IPS-20b (cell line): ENCODE data around the gene TNS1.

Experiments
- H3K27ac ChIP-seq: one replicate; pipeline ENCODE4 v1.5.1; 2013; ENCODE audit warnings: low read length
- H3K27me3 ChIP-seq: 2 replicates; pipeline ENCODE4 v1.6.1; 2013; ENCODE audit warnings: mild to moderate bottlenecking, low read length, inconsistent platforms; ENCODE audit not compliant: insufficient read depth
- H3K36me3 ChIP-seq: 2 replicates; pipeline ENCODE4 v1.6.1; 2013; ENCODE audit warnings: low read depth, mild to moderate bottlenecking, inconsistent platforms, low read length, moderate library complexity; ENCODE audit not compliant: insufficient read depth
- H3K4me1 ChIP-seq: 2 replicates; pipeline ENCODE4 v1.6.1; 2013; ENCODE audit warnings: mild to moderate bottlenecking, control low read depth, inconsistent platforms, low read length, moderate library complexity; ENCODE audit not compliant: insufficient read depth
- H3K4me3 ChIP-seq: 2 replicates; pipeline ENCODE4 v1.5.1; 2013; ENCODE audit warnings: mild to moderate bottlenecking, low read length, inconsistent platforms
- H3K9ac ChIP-seq: 2 replicates; pipeline ENCODE4 v1.6.1; 2013; ENCODE audit warnings: low read depth, mild to moderate bottlenecking, inconsistent platforms, low read length, moderate library complexity
- H3K9me3 ChIP-seq: 2 replicates; pipeline ENCODE4 v1.6.1; 2013; ENCODE audit warnings: mild to moderate bottlenecking, low read depth, low read length, inconsistent platforms; ENCODE audit not compliant: insufficient read depth

TNS1 gene

GRCh38 chr2:218028562-218029348 is 26.0 kb upstream of the TNS1 start:
- Histone ChIP-seq H3K36me3 (no peaks in the 10 kb centered on the region), H3K4me1 (no peaks in the 10 kb centered on the region; the same call in 1 of the 2 replicates), H3K4me3 (no peak overlapping the region), H3K27ac (no peak overlapping the region), H3K27me3 (peaks cover 26% of the 10 kb centered on the region), H3K9me3 (no peaks in the 10 kb centered on the region), H3K9ac (no peak overlapping the region)

GRCh38 chr2:218028189-218028495 is 25.3 kb upstream of the TNS1 start:
- Histone ChIP-seq H3K4me3 (no peak overlapping the region), H3K4me1 (no peaks in the 10 kb centered on the region; the same call in 1 of the 2 replicates), H3K9ac (no peak overlapping the region), H3K27ac (no peak overlapping the region), H3K9me3 (no peaks in the 10 kb centered on the region), H3K27me3 (peaks cover 19% of the 10 kb centered on the region), H3K36me3 (no peaks in the 10 kb centered on the region)

- H3K36me3 ChIP-seq = no peaks in the 10 kb centered on the region
- no peak overlapping the region for H3K27ac ChIP-seq
- no peaks in the 10 kb centered on the region for H3K9me3 ChIP-seq
- H3K4me3 ChIP-seq = no peak overlapping the region
- H3K4me1 ChIP-seq = no peaks in the 10 kb centered on the region; the same call in 1 of the 2 replicates
- no peak overlapping the region for H3K9ac ChIP-seq
- H3K27me3 ChIP-seq = peaks cover 14% of the 10 kb centered on the region
Observed at GRCh38 chr2:218027426-218028188, 24.8 kb upstream of the TNS1 start.

- no peak overlapping the region for H3K4me3 ChIP-seq
Observed at GRCh38 chr2:218026676-218027425, 24.1 kb upstream of the TNS1 start.

GRCh38 chr2:218026244-218026643 is 23.4 kb upstream of the TNS1 start:
- H3K27ac ChIP-seq = no peak overlapping the region

More at GRCh38 chr2:218026676-218027425, 24.1 kb upstream of the TNS1 start:
- H3K27ac ChIP-seq = no peak overlapping the region
- no peaks in the 10 kb centered on the region; the same call in 1 of the 2 replicates for H3K4me1 ChIP-seq
- H3K27me3 ChIP-seq = 0 out of 2 replicates have a peak, but pooled peaks cover 7% of the 10 kb centered on the region
- H3K9ac ChIP-seq = no peak overlapping the region
- H3K36me3 ChIP-seq = no peaks in the 10 kb centered on the region
- no peaks in the 10 kb centered on the region for H3K9me3 ChIP-seq

GRCh38 chr2:218024871-218025270 is 22.1 kb upstream of the TNS1 start:
- no peak overlapping the region for H3K4me3 ChIP-seq
- no peaks in the 10 kb centered on the region for H3K9me3 ChIP-seq
- H3K36me3 ChIP-seq = no peaks in the 10 kb centered on the region
- H3K27me3 ChIP-seq = no peaks in the 10 kb centered on the region
- no peak overlapping the region for H3K27ac ChIP-seq
- no peaks in the 10 kb centered on the region; the same call in 1 of the 2 replicates for H3K4me1 ChIP-seq
- H3K9ac ChIP-seq = no peak overlapping the region

More at GRCh38 chr2:218026244-218026643, 23.4 kb upstream of the TNS1 start:
- Histone ChIP-seq H3K9me3 (no peaks in the 10 kb centered on the region), H3K9ac (no peak overlapping the region), H3K27me3 (0 out of 2 replicates have a peak, but pooled peaks cover 4% of the 10 kb centered on the region), H3K36me3 (no peaks in the 10 kb centered on the region), H3K4me3 (no peak overlapping the region), H3K4me1 (no peaks in the 10 kb centered on the region; the same call in 1 of the 2 replicates)

DNA sequence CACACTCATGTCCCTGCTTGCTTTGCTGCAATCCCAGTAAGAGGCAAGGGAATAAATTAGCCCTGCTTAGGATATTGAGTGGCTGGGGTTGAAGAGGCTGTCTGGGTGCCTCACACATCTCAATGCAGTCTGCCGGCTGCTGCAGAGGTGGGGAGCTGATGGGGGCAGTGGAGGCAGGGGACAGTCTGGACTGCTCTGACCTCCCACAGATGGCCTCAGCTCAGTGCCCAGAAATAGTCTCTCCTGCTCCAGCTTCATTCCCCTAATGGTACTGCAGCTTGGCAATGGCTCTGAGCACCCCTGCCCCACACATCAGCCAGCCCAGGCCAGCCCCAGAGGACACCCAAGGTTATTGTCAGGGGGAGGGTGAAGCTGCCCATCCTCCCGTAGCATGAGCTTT is 21.5 kb upstream of the TNS1 start:
- no peaks in the 10 kb centered on the region for H3K9me3 ChIP-seq
- no peaks in the 10 kb centered on the region for H3K36me3 ChIP-seq
- no peak overlapping the region for H3K4me3 ChIP-seq
- H3K9ac ChIP-seq = no peak overlapping the region
- no peaks in the 10 kb centered on the region; the same call in 1 of the 2 replicates for H3K4me1 ChIP-seq
- no peaks in the 10 kb centered on the region for H3K27me3 ChIP-seq
- H3K27ac ChIP-seq = no peak overlapping the region

DNA sequence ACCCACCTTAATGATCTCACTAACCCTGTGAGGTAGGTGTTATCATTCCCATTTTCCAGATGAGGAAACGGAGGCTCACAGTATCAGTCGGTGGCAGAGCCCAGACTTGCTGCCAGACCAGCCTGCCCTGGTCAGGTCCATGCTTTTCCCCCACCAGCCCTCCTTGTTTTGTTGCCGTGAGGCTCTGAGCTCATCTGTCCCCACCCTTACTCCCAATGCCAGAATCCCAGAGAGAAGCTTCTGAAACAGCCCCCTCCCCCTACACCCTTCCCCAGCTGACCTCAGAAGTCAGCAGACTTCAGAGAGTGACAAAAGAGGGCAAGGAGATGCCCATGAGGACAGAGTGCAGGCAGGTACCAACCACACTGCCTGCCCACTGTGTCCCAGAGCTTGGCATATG is 20.8 kb upstream of the TNS1 start:
- H3K9ac ChIP-seq = no peak overlapping the region
- no peaks in the 10 kb centered on the region for H3K36me3 ChIP-seq
- no peak overlapping the region for H3K4me3 ChIP-seq
- no peak overlapping the region for H3K27ac ChIP-seq
- H3K27me3 ChIP-seq = no peaks in the 10 kb centered on the region; the same call in 1 of the 2 replicates
- H3K9me3 ChIP-seq = no peaks in the 10 kb centered on the region
- no peaks in the 10 kb centered on the region; the same call in 1 of the 2 replicates for H3K4me1 ChIP-seq

DNA sequence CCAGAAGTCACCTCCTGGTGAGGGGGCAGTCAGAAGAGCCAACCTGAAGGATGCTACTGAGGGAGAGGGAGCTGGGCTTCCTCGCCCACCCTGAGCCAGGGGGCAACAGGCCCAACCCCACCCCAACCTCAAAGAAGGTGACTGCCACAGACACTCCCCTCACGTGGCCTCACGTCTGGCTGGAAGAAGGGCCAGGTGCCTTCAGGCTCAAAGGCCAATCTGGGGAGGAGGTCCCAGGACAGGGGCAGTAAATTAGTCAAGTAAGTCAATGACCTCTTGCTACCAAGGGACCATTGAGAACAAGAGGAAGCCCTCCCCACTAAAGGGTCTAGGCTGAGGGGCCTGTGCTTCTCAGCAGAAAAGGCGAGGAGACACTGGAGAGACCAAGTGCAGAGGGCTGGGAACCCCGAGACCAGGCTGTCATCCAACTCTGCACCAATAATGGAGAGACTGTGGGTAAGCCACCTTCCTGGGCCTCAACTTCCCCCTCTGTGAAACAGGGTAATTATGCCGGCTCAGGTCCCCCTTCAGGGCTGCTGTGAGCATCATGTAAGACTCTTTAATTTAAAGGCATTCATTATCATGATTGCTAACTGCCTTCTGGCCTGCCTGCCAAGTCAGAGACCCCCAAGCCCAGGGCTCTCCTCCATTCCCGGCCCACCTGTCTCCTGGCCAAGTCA is 20.2 kb upstream of the TNS1 start:
- H3K27ac ChIP-seq = no peak overlapping the region
- no peaks in the 10 kb centered on the region for H3K36me3 ChIP-seq
- H3K9ac ChIP-seq = no peak overlapping the region
- no peak overlapping the region for H3K4me3 ChIP-seq
- peaks cover 2% of the 10 kb centered on the region; the same call in 1 of the 2 replicates for H3K4me1 ChIP-seq
- no peaks in the 10 kb centered on the region for H3K9me3 ChIP-seq
- H3K27me3 ChIP-seq = no peaks in the 10 kb centered on the region; the same call in 1 of the 2 replicates

- Histone ChIP-seq H3K4me3 (no peak overlapping the region), H3K9me3 (no peaks in the 10 kb centered on the region), H3K27me3 (no peaks in the 10 kb centered on the region; the same call in 1 of the 2 replicates), H3K4me1 (peaks cover 2% of the 10 kb centered on the region; the same call in 1 of the 2 replicates), H3K27ac (no peak overlapping the region), H3K9ac (no peak overlapping the region), H3K36me3 (no peaks in the 10 kb centered on the region)
Observed at GRCh38 chr2:218022131-218022850, 19.5 kb upstream of the TNS1 start.
